WTC11 (cell line): ENCODE results near the gene PDZD7. TPM values are rescaled to one million over a fixed set of nuclear protein-coding genes. Genes with fewer than 3 reads are reported as not detected.

Experiments used
- ATAC-seq: fragments of 200-7000 bp; cut with Tn5 transposase; 2 replicates; pipeline ENCODE4 v1.10.0; 2021; ENCODE audit warnings: mild to moderate bottlenecking, moderate library complexity
- CTCF ChIA-PET: fragments of 300-600 bp; sonication (Branson Sonifier 250); formaldehyde crosslinking; loops from one replicate; lab custom pipeline; 2021; ENCODE audit warnings: antibody characterized with exemption; lab: Charles Lee
- POLR2A ChIA-PET: fragments of 350-600 bp; sonication (Branson Sonifier 250); formaldehyde crosslinking; loops from one replicate; lab custom pipeline; 2021; ENCODE audit warnings: antibody characterized with exemption; lab: Charles Lee
- DNase-seq: peaks from one replicate; pipeline ENCODE4 v3.0.0; 2021; ENCODE audit warnings: low spot score
- H3K27ac Mint-ChIP-seq: 2 replicates; pipeline ENCODE4 v1.8.0; 2021; ENCODE audit warnings: mixed read lengths
- H3K27me3 Mint-ChIP-seq: 2 replicates; pipeline ENCODE4 v1.8.0; 2021; ENCODE audit warnings: low read depth, mild to moderate bottlenecking, moderate library complexity, mixed read lengths
- H3K36me3 Mint-ChIP-seq: 2 replicates; pipeline ENCODE4 v1.8.0; 2021; ENCODE audit warnings: mixed read lengths
- H3K4me1 Mint-ChIP-seq: 2 replicates; pipeline ENCODE4 v1.8.0; 2022; ENCODE audit warnings: mixed read lengths
- H3K4me3 Mint-ChIP-seq: 2 replicates; pipeline ENCODE4 v1.8.0; 2021; ENCODE audit warnings: mild to moderate bottlenecking, moderate library complexity, mixed read lengths
- H3K9me3 Mint-ChIP-seq: 2 replicates; pipeline ENCODE4 v1.8.0; 2021; ENCODE audit warnings: mixed read lengths
- ATF1 ChIP-seq: sonication (generic); formaldehyde crosslinking; IDR thresholded peaks from 2 replicates; pipeline ENCODE4 v1.8.1; 2023; ENCODE audit warnings: mild to moderate bottlenecking, moderate library complexity, missing genetic modification reagents
- GTF2I ChIP-seq: fragments of 250-450 bp; sonication (Bioruptor Pico); conservative IDR thresholded peaks from 2 replicates; pipeline ENCODE4 v1.4.0; 2021; ENCODE audit warnings: mild to moderate bottlenecking
- IRF2 ChIP-seq: sonication (generic); formaldehyde crosslinking; IDR thresholded peaks from 2 replicates; pipeline ENCODE4 v1.8.0; 2022; ENCODE audit warnings: low read depth, missing genetic modification reagents, borderline replicate concordance
- RORB ChIP-seq: fragments of 250-450 bp; sonication (Bioruptor Pico); IDR thresholded peaks from 2 replicates; pipeline ENCODE4 v1.9.0; 2021; ENCODE audit warnings: mild to moderate bottlenecking
- ZNF232 ChIP-seq: sonication (generic); formaldehyde crosslinking; IDR thresholded peaks from 2 replicates; pipeline ENCODE4 v1.8.0; 2022; ENCODE audit warnings: mild to moderate bottlenecking, missing genetic modification reagents
- ZNF263 ChIP-seq: sonication (generic); formaldehyde crosslinking; IDR thresholded peaks from 2 replicates; pipeline ENCODE4 v1.8.1; 2022; ENCODE audit warnings: low read depth, mild to moderate bottlenecking, moderate library complexity, missing genetic modification reagents
- ZNF396 ChIP-seq: fragments of 250-450 bp; sonication (Bioruptor Pico); IDR thresholded peaks from 2 replicates; pipeline ENCODE4 v1.8.0; 2021; ENCODE audit warnings: mild to moderate bottlenecking, moderate library complexity, borderline replicate concordance
- total RNA-seq: library from RNA; stranded (reverse); gene quantifications from 3 replicates; pipeline ENCODE4 v1.2.3, GENCODE V29; 2021
- TF ChIP-seq, protein P1 (sequence below): sonication (generic); formaldehyde crosslinking; IDR thresholded peaks from 2 replicates; pipeline ENCODE4 v1.8.1; 2023; ENCODE audit warnings: mild to moderate bottlenecking, missing genetic modification reagents
- TF ChIP-seq, protein P2 (sequence below): sonication (generic); formaldehyde crosslinking; IDR thresholded peaks from 2 replicates; pipeline ENCODE4 v1.8.1; 2022; ENCODE audit warnings: low read depth, missing genetic modification reagents, borderline replicate concordance
- TF ChIP-seq, protein P3 (sequence below): sonication (generic); formaldehyde crosslinking; IDR thresholded peaks from 2 replicates; pipeline ENCODE4 v1.8.0; 2022; ENCODE audit warnings: mild to moderate bottlenecking, missing genetic modification reagents
- TF ChIP-seq, protein P4 (sequence below): sonication (generic); formaldehyde crosslinking; IDR thresholded peaks from 2 replicates; pipeline ENCODE4 v1.8.1; 2023; ENCODE audit warnings: mild to moderate bottlenecking, moderate library complexity, missing genetic modification reagents
- TF ChIP-seq, protein P5 (sequence below): sonication (generic); formaldehyde crosslinking; IDR thresholded peaks from 2 replicates; pipeline ENCODE4 v1.8.0; 2022; ENCODE audit warnings: mild to moderate bottlenecking, missing genetic modification reagents
- TF ChIP-seq, protein P6 (sequence below): fragments of 250-450 bp; sonication (Bioruptor Pico); IDR thresholded peaks from 2 replicates; pipeline ENCODE4 v1.9.0; 2021; ENCODE audit warnings: mild to moderate bottlenecking, borderline replicate concordance
- TF ChIP-seq, protein P7 (sequence below): fragments of 250-450 bp; sonication (Bioruptor Pico); IDR thresholded peaks from 2 replicates; pipeline ENCODE4 v2.1.2; 2022; ENCODE audit warnings: mild to moderate bottlenecking, moderate library complexity

Gene PDZD7
- total RNA-seq, 1 experiment from 2014 or later = 2.6 TPM

DNA sequence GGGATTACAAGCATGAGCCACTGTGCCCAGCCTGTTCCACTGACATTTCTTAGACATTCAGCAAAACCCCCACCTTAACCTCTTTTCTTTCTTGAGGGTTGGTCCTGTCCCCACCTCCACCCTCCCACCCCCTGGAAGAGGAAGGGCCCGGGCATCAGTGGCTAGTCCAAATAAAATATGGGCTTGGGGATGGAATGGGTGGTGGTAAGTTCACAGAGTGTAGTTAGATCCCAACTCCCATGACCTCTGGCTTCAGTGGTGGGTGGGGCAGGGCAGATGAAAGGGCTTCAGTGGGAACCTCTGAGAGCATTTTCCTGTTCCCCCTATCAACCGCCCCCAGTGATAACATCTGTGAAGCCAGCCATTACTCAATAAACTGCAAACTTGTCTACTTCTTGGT, 9.9 kb upstream of the PDZD7 start:
- Mint-ChIP-seq H3K36me3 (no peaks in the 10 kb centered on the region), H3K4me3 (no peak overlapping the region), H3K9me3 (no peaks in the 10 kb centered on the region), H3K4me1 (peaks cover 18% of the 10 kb centered on the region), H3K27me3 (peaks cover 52% of the 10 kb centered on the region), H3K27ac (no peak overlapping the region)
- POLR2A ChIA-PET = interaction anchor here (0.6 to 0.7 kb wide), 2 partner anchors 31 to 35 kb away, joined by 4 to 9 read pairs; no protein-coding TSS in a partner anchor
- CTCF ChIA-PET = interaction anchor here (0.6 to 9.7 kb wide), 32 partner anchors 9 to 1762 kb away, joined by 3 to 143 read pairs (median 6); partner anchors contain the start of genes KAZALD1, LZTS2, PDZD7 and SEMA4G
- no peak for ATAC-seq
- TF ChIP-seq, protein P1, sequence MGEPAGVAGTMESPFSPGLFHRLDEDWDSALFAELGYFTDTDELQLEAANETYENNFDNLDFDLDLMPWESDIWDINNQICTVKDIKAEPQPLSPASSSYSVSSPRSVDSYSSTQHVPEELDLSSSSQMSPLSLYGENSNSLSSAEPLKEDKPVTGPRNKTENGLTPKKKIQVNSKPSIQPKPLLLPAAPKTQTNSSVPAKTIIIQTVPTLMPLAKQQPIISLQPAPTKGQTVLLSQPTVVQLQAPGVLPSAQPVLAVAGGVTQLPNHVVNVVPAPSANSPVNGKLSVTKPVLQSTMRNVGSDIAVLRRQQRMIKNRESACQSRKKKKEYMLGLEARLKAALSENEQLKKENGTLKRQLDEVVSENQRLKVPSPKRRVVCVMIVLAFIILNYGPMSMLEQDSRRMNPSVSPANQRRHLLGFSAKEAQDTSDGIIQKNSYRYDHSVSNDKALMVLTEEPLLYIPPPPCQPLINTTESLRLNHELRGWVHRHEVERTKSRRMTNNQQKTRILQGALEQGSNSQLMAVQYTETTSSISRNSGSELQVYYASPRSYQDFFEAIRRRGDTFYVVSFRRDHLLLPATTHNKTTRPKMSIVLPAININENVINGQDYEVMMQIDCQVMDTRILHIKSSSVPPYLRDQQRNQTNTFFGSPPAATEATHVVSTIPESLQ (CRISPR knock-in tag) = no peak
- TF ChIP-seq IRF2 (CRISPR knock-in tag) (no peak), ZNF232 (no peak), ZNF396 (no peak)
- TF ChIP-seq, protein P2, sequence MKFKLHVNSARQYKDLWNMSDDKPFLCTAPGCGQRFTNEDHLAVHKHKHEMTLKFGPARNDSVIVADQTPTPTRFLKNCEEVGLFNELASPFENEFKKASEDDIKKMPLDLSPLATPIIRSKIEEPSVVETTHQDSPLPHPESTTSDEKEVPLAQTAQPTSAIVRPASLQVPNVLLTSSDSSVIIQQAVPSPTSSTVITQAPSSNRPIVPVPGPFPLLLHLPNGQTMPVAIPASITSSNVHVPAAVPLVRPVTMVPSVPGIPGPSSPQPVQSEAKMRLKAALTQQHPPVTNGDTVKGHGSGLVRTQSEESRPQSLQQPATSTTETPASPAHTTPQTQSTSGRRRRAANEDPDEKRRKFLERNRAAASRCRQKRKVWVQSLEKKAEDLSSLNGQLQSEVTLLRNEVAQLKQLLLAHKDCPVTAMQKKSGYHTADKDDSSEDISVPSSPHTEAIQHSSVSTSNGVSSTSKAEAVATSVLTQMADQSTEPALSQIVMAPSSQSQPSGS (CRISPR knock-in tag) = no peak
- TF ChIP-seq, protein P3, sequence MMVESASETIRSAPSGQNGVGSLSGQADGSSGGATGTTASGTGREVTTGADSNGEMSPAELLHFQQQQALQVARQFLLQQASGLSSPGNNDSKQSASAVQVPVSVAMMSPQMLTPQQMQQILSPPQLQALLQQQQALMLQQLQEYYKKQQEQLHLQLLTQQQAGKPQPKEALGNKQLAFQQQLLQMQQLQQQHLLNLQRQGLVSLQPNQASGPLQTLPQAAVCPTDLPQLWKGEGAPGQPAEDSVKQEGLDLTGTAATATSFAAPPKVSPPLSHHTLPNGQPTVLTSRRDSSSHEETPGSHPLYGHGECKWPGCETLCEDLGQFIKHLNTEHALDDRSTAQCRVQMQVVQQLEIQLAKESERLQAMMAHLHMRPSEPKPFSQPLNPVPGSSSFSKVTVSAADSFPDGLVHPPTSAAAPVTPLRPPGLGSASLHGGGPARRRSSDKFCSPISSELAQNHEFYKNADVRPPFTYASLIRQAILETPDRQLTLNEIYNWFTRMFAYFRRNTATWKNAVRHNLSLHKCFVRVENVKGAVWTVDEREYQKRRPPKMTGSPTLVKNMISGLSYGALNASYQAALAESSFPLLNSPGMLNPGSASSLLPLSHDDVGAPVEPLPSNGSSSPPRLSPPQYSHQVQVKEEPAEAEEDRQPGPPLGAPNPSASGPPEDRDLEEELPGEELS (CRISPR knock-in tag) = no peak
- TF ChIP-seq, protein P4, sequence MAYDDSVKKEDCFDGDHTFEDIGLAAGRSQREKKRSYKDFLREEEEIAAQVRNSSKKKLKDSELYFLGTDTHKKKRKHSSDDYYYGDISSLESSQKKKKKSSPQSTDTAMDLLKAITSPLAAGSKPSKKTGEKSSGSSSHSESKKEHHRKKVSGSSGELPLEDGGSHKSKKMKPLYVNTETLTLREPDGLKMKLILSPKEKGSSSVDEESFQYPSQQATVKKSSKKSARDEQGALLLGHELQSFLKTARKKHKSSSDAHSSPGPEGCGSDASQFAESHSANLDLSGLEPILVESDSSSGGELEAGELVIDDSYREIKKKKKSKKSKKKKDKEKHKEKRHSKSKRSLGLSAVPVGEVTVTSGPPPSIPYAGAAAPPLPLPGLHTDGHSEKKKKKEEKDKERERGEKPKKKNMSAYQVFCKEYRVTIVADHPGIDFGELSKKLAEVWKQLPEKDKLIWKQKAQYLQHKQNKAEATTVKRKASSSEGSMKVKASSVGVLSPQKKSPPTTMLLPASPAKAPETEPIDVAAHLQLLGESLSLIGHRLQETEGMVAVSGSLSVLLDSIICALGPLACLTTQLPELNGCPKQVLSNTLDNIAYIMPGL = no peak
- TF ChIP-seq, protein P5, sequence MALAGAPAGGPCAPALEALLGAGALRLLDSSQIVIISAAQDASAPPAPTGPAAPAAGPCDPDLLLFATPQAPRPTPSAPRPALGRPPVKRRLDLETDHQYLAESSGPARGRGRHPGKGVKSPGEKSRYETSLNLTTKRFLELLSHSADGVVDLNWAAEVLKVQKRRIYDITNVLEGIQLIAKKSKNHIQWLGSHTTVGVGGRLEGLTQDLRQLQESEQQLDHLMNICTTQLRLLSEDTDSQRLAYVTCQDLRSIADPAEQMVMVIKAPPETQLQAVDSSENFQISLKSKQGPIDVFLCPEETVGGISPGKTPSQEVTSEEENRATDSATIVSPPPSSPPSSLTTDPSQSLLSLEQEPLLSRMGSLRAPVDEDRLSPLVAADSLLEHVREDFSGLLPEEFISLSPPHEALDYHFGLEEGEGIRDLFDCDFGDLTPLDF (CRISPR knock-in tag) = no peak
- DNase-seq = no peak

DNA sequence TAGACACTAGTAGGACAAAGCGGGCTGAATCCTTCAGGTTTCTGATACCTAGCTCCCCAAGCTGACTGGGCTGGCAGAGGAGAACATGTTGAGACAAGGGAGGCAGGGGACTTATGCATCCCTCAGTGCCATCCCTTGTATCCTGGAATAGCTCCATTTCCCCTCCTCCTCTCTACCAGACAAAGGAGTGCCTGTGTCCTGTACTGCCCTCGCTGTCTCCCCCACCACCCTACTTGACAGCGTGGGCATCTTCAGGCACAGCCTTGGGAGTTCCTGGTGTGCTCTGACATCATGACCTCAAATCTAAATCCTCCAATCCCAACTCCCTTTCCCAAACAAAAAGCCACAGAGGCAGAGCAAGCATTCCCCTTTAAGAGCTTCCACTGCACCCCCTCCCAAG, 9.1 kb upstream of the PDZD7 start:
- peaks cover 18% of the 10 kb centered on the region for H3K4me1 Mint-ChIP-seq
- ChIA-PET CTCF (interaction anchor here (1.0 to 9.7 kb wide), 12 partner anchors 9 to 531 kb away, joined by 3 to 143 read pairs (median 18); partner anchors contain the start of genes KAZALD1, LZTS2, PDZD7 and SFXN3), POLR2A (no interaction called here)
- ATAC-seq (no peak), DNase-seq (no peak)
- no peaks in the 10 kb centered on the region for H3K9me3 Mint-ChIP-seq
- H3K27ac Mint-ChIP-seq = no peak overlapping the region
- H3K36me3 Mint-ChIP-seq = no peaks in the 10 kb centered on the region
- TF ChIP-seq GTF2I (CRISPR knock-in tag) (no peak), ATF1 (no peak), ZNF263 (no peak), RORB (no peak)
- TF ChIP-seq, protein P6, sequence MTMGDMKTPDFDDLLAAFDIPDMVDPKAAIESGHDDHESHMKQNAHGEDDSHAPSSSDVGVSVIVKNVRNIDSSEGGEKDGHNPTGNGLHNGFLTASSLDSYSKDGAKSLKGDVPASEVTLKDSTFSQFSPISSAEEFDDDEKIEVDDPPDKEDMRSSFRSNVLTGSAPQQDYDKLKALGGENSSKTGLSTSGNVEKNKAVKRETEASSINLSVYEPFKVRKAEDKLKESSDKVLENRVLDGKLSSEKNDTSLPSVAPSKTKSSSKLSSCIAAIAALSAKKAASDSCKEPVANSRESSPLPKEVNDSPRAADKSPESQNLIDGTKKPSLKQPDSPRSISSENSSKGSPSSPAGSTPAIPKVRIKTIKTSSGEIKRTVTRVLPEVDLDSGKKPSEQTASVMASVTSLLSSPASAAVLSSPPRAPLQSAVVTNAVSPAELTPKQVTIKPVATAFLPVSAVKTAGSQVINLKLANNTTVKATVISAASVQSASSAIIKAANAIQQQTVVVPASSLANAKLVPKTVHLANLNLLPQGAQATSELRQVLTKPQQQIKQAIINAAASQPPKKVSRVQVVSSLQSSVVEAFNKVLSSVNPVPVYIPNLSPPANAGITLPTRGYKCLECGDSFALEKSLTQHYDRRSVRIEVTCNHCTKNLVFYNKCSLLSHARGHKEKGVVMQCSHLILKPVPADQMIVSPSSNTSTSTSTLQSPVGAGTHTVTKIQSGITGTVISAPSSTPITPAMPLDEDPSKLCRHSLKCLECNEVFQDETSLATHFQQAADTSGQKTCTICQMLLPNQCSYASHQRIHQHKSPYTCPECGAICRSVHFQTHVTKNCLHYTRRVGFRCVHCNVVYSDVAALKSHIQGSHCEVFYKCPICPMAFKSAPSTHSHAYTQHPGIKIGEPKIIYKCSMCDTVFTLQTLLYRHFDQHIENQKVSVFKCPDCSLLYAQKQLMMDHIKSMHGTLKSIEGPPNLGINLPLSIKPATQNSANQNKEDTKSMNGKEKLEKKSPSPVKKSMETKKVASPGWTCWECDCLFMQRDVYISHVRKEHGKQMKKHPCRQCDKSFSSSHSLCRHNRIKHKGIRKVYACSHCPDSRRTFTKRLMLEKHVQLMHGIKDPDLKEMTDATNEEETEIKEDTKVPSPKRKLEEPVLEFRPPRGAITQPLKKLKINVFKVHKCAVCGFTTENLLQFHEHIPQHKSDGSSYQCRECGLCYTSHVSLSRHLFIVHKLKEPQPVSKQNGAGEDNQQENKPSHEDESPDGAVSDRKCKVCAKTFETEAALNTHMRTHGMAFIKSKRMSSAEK (CRISPR knock-in tag) = no peak
- TF ChIP-seq, protein P7, sequence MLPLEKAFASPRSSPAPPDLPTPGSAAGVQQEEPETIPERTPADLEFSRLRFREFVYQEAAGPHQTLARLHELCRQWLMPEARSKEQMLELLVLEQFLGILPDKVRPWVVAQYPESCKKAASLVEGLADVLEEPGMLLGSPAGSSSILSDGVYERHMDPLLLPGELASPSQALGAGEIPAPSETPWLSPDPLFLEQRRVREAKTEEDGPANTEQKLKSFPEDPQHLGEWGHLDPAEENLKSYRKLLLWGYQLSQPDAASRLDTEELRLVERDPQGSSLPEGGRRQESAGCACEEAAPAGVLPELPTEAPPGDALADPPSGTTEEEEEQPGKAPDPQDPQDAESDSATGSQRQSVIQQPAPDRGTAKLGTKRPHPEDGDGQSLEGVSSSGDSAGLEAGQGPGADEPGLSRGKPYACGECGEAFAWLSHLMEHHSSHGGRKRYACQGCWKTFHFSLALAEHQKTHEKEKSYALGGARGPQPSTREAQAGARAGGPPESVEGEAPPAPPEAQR (CRISPR knock-in tag) = no peak
- TF ChIP-seq, all 79 proteins: peak for 0
- Mint-ChIP-seq H3K27me3 (peaks cover 44% of the 10 kb centered on the region), H3K4me3 (no peak overlapping the region)
